A673 (cell line): ENCODE measurements around the gene ITGBL1. TPM values are rescaled to one million over a fixed set of nuclear protein-coding genes. Genes with fewer than 3 reads are reported as not detected.

Experiments
- BruUV-seq: library from RNA; stranded (reverse); fragments of 400-500 nt; replicated peaks from 2 replicates; lab custom pipeline; 2021; lab: Mats Ljungman, UMichigan
- CTCF ChIA-PET: fragments of 300-600 bp; sonication (Branson Sonifier 250); formaldehyde crosslinking; loops from one replicate; lab custom pipeline; 2022; ENCODE audit warnings: antibody characterized with exemption; lab: Charles Lee
- POLR2A ChIA-PET: fragments of 300-600 bp; sonication (Branson Sonifier 250); formaldehyde crosslinking; loops from one replicate; lab custom pipeline; 2022; ENCODE audit warnings: antibody characterized with exemption; ENCODE audit not compliant: low non-redundant PET; lab: Charles Lee
- DNase-seq: peaks from one replicate; pipeline ENCODE4 v3.0.0-alpha.2; 2015; ENCODE audit warnings: low spot score
- H3K27ac ChIP-seq: fragments of 200-600 bp; sonication (generic); 2 replicates; pipeline ENCODE4 v1.5.1; 2016; ENCODE audit warnings: mixed run types, low read depth, mild to moderate bottlenecking, mixed read lengths, antibody characterized with exemption, low read length; ENCODE audit not compliant: poor library complexity, severe bottlenecking
- H3K27me3 ChIP-seq: fragments of 200-600 bp; sonication (generic); replicated peaks from 2 replicates; pipeline ENCODE4 v1.6.1; 2017; ENCODE audit warnings: mixed run types, low read depth, mild to moderate bottlenecking, mixed read lengths, antibody characterized with exemption, low read length; ENCODE audit not compliant: insufficient read depth, poor library complexity
- H3K36me3 ChIP-seq: fragments of 200-600 bp; sonication (generic); 2 replicates; pipeline ENCODE4 v1.6.1; 2016; ENCODE audit warnings: mixed run types, mild to moderate bottlenecking, mixed read lengths, antibody characterized with exemption, low read length; ENCODE audit not compliant: insufficient read depth, poor library complexity, severe bottlenecking
- H3K4me1 ChIP-seq: fragments of 200-600 bp; sonication (generic); 2 replicates; pipeline ENCODE4 v1.6.1; 2017; ENCODE audit warnings: mixed run types, mild to moderate bottlenecking, mixed read lengths, antibody characterized with exemption, low read length; ENCODE audit not compliant: insufficient read depth, poor library complexity, severe bottlenecking
- H3K4me3 ChIP-seq: fragments of 200-600 bp; sonication (generic); 2 replicates; pipeline ENCODE4 v1.5.1; 2016; ENCODE audit warnings: low read depth, mixed run types, mild to moderate bottlenecking, mixed read lengths, low read length; ENCODE audit not compliant: poor library complexity, severe bottlenecking
- H3K9me3 ChIP-seq: fragments of 200-600 bp; sonication (generic); 2 replicates; pipeline ENCODE4 v1.6.1; 2016; ENCODE audit warnings: mixed run types, low read depth, mild to moderate bottlenecking, mixed read lengths, antibody characterized with exemption, low read length; ENCODE audit not compliant: poor library complexity, severe bottlenecking
- EZH2 ChIP-seq: fragments of 200-600 bp; sonication (generic); IDR thresholded peaks from 2 replicates; pipeline ENCODE4 v1.6.1; 2017; ENCODE audit warnings: borderline replicate concordance, low read depth, mild to moderate bottlenecking, mixed read lengths, antibody characterized with exemption, low read length; ENCODE audit not compliant: poor library complexity, severe bottlenecking
- intact Hi-C: fragments of 100-400 bp; cut with micrococcal nuclease; formaldehyde crosslinking; loops from one replicate; pipeline ENCODE4 v1.10.0; 2022; ENCODE audit not compliant: unreplicated experiment
- total RNA-seq: library from RNA; stranded (reverse); gene quantifications from 2 replicates; pipeline ENCODE4 v1.2.3, GENCODE V29; 2021
- TF ChIP-seq, protein P1 (sequence below): fragments of 300-800, 200-600 bp; sonication (generic); conservative IDR thresholded peaks from 2 replicates; pipeline ENCODE4 v1.5.1; 2017; ENCODE audit warnings: low read depth, mild to moderate bottlenecking, antibody characterized with exemption, low read length, moderate library complexity, mixed read lengths

Gene ITGBL1
- total RNA-seq, 1 experiment from 2014 or later = 0.64 TPM

DNA sequence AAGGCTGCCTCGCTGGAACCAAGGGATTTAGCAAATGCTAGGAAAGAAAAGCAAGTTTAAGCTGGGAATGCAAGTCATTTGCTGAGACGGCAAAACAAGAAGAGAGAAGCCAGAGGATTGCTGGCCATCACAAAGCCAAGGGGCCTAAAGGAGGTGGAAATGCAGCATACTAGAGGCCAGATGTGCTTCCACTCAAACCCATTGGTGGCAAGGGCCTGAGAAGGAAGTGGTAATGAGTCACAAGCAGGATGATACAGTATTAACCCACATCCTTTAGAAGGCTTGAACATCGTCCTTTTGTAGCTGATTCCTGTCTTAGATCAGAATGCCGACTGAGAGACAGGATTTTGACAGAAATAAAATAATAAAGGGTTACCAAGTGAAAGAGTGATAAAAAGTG is 68.2 kb downstream of the ITGBL1 start:
- peak; percentile 37 for DNase-seq
- ChIA-PET POLR2A (no interaction called here), CTCF (no interaction called here)
- Histone ChIP-seq H3K27ac (no peak overlapping the region), H3K9me3 (no peaks in the 10 kb centered on the region), H3K27me3 (no peaks in the 10 kb centered on the region), H3K4me3 (no peak overlapping the region), H3K4me1 (peaks cover 19% of the 10 kb centered on the region), H3K36me3 (no peaks in the 10 kb centered on the region)
- intact Hi-C loops = no loop called here
- BruUV-seq = no TSS peak
- TF ChIP-seq EZH2 = no peak
- TF ChIP-seq, protein P1, sequence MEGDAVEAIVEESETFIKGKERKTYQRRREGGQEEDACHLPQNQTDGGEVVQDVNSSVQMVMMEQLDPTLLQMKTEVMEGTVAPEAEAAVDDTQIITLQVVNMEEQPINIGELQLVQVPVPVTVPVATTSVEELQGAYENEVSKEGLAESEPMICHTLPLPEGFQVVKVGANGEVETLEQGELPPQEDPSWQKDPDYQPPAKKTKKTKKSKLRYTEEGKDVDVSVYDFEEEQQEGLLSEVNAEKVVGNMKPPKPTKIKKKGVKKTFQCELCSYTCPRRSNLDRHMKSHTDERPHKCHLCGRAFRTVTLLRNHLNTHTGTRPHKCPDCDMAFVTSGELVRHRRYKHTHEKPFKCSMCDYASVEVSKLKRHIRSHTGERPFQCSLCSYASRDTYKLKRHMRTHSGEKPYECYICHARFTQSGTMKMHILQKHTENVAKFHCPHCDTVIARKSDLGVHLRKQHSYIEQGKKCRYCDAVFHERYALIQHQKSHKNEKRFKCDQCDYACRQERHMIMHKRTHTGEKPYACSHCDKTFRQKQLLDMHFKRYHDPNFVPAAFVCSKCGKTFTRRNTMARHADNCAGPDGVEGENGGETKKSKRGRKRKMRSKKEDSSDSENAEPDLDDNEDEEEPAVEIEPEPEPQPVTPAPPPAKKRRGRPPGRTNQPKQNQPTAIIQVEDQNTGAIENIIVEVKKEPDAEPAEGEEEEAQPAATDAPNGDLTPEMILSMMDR = no peak

DNA sequence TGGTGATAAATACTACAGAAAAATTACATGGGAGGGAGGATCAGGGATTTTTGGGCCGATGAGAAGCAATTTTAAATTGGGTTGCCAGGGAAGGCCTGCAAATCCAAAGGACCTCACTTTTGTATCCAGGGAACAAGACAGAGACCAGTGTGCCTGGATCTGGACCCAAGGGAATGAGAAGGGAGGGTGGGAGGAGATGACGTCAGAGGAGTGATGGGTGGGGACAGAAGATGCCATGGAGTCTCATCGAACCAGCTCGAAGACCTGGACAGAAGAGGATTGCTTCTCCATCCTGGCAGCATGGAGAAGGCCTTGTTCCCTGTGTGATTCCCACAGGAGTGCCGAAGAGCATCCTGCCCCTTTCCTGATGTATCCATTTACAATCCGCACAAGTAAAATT is 68.9 kb downstream of the ITGBL1 start:
- H3K36me3 ChIP-seq = no peaks in the 10 kb centered on the region
- BruUV-seq = no TSS peak
- CTCF ChIA-PET = no interaction called here
- H3K4me1 ChIP-seq = peaks cover 19% of the 10 kb centered on the region
- TF ChIP-seq EZH2 = no peak
- TF ChIP-seq, protein P1 = no peak
- H3K4me3 ChIP-seq = no peak overlapping the region
- no peaks in the 10 kb centered on the region for H3K9me3 ChIP-seq
- POLR2A ChIA-PET = no interaction called here
- DNase-seq = no peak
- H3K27ac ChIP-seq = no peak overlapping the region
- no peaks in the 10 kb centered on the region for H3K27me3 ChIP-seq
- intact Hi-C loops = no loop called here

DNA sequence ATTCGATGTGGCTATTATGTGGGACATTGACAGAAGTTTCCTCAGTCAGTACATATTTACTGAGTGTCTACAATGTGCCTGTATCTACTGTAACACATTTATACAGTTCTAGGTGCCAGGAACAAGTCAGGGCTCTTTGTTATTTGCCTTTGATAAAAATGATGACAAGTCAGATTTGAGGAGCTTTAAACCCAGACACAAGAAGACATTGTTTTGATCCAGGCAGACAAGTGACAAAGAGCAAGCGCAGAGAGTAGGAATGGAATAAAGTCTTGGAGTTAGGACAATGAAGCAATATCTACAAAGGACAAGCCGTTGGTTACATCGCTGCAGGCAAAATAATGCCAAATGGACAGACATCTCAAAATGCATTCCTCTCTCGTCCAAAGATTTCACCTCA is 70.1 kb downstream of the ITGBL1 start:
- Histone ChIP-seq H3K27ac (no peak overlapping the region), H3K4me3 (no peak overlapping the region), H3K36me3 (no peaks in the 10 kb centered on the region), H3K27me3 (no peaks in the 10 kb centered on the region), H3K9me3 (no peaks in the 10 kb centered on the region), H3K4me1 (peaks cover 19% of the 10 kb centered on the region)
- no TSS peak for BruUV-seq
- DNase-seq = no peak
- intact Hi-C loops = no loop called here
- TF ChIP-seq, protein P1 = no peak
- POLR2A ChIA-PET = no interaction called here
- CTCF ChIA-PET = no interaction called here
